Measurements from ENCODE around the gene PRKAG2. TPM values are rescaled to one million over a fixed set of nuclear protein-coding genes. Genes with fewer than 3 reads are reported as not detected.

PRKAG2 gene
- 15.7 and 22.2 TPM in 2 replicates for polyA plus RNA-seq

GRCh38 chr7:151876899-151877777, at the start of gene PRKAG2:
Gene PRKAG2, minus strand, starts transcription at chr7:151877115. Its CDS starts 495 bp downstream, at chr7:151876620.

DNA sequence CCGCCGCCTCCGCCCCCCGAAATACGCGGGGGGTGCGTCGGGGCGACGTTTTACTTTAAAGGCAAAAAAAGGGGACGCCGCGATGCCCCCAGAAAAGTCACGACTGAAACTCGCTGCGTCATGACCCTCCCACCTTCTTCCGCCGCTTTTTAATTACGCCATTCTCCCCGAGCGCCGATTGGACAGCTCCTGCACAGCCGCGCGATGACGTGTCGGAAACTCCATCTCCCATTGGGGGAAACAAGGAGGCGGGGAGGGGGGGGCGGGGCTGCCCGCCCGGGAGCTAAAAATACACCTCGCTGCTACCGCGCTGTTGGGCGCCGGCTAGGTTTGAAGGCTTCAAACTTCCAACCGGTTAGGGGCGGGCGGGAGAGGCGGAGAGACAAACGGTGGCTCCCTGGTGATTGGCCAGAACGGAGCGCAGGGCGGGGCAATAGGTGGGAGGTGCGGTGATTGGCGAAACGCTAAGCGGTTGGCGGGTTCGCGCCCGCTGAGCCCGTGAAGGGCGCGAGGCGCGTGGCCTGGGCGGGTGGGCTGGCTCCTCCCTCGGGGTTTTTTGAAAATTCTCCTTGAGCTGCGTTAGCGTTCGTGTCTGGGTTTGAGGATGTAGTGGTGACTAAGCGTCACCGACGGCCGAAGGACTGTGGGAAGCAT, 357.0 kb downstream of the PRKAG2 start, which contains the start of gene RHEB:
Gene RHEB, minus strand, starts transcription at position 131 of the 654 bp plus-strand sequence. CDS start 384 bp downstream, outside the sequence.

Other genes with a start within 250 kb of the PRKAG2 start
- not detected in 2 replicates for gene GALNTL5, start 79.3 kb upstream of the PRKAG2 start, polyA plus RNA-seq
- 57.9 and 61.7 TPM in 2 replicates for gene GALNT11, start 148.6 kb upstream of the PRKAG2 start, polyA plus RNA-seq